HepG2 (cell line): ENCODE results near the gene AHNAK. TPM values are rescaled to one million over a fixed set of nuclear protein-coding genes. Genes with fewer than 3 reads are reported as not detected.

Experiments used
- CEBPG ChIP-seq: IDR thresholded peaks from 2 replicates; pipeline ENCODE4 v1.6.1; 2016
- ETV5 ChIP-seq: IDR thresholded peaks from 2 replicates; pipeline ENCODE4 v1.6.1; 2018; ENCODE audit warnings: missing biosample characterization, missing genetic modification reagents, inconsistent platforms, borderline replicate concordance
- HNRNPL ChIP-seq: fragments of 200-400 bp; formaldehyde crosslinking; IDR thresholded peaks from 2 replicates; pipeline ENCODE4 v1.6.1; 2017; ENCODE audit warnings: mild to moderate bottlenecking, low read depth, low read length
- KDM2A ChIP-seq: sonication (generic); formaldehyde crosslinking; IDR thresholded peaks from 2 replicates; pipeline ENCODE4 v1.4.0; 2020; ENCODE audit warnings: low read depth, missing genetic modification reagents, borderline replicate concordance
- KLF9 ChIP-seq: IDR thresholded peaks from 2 replicates; pipeline ENCODE4 v1.6.1; 2016; ENCODE audit warnings: low read depth
- MATR3 ChIP-seq: sonication (generic); formaldehyde crosslinking; IDR thresholded peaks from 2 replicates; pipeline ENCODE4 v1.4.0; 2020; ENCODE audit warnings: missing genetic modification reagents
- MAZ ChIP-seq, 2 experiments: sonication (generic) in 1 of 2; formaldehyde crosslinking in 1 of 2; IDR thresholded peaks; 2 replicates each; pipeline versions ENCODE4 v1.5.0 to v1.6.1; 2012 to 2020; ENCODE audit warnings: low read depth in 2 of 2, mild to moderate bottlenecking in 2 of 2, borderline replicate concordance in 1 of 2, improper control_type of control experiment in 1 of 2, low read length in 1 of 2, missing genetic modification reagents in 1 of 2, moderate library complexity in 1 of 2
- MEIS2 ChIP-seq: sonication (generic); formaldehyde crosslinking; IDR thresholded peaks from 2 replicates; pipeline ENCODE4 v1.9.0; 2021; ENCODE audit warnings: mild to moderate bottlenecking, missing genetic modification reagents
- MIER2 ChIP-seq: IDR thresholded peaks from 2 replicates; pipeline ENCODE4 v1.6.1; 2016; ENCODE audit warnings: missing biosample characterization, missing genetic modification reagents
- NONO ChIP-seq, 2 experiments: fragments of 450-650 bp in 1 of 2; sonication (generic) in 1 of 2; formaldehyde crosslinking in 1 of 2; IDR thresholded peaks in 1 of 2; conservative IDR thresholded peaks in 1 of 2; 2 replicates each; pipeline versions ENCODE4 v1.6.1 to v1.8.0; 2017 to 2022; ENCODE audit warnings: mild to moderate bottlenecking in 1 of 2, missing genetic modification reagents in 1 of 2, moderate library complexity in 1 of 2
- PTBP1 ChIP-seq: fragments of 200-400 bp; formaldehyde crosslinking; IDR thresholded peaks from 2 replicates; pipeline ENCODE4 v1.6.1; 2018; ENCODE audit warnings: low read length, low read depth; ENCODE audit not compliant: poor library complexity, severe bottlenecking
- REL ChIP-seq: sonication (generic); formaldehyde crosslinking; conservative IDR thresholded peaks from 2 replicates; pipeline ENCODE4 v1.8.0; 2022; ENCODE audit warnings: mild to moderate bottlenecking, missing genetic modification reagents, moderate library complexity
- RFX5 ChIP-seq: IDR thresholded peaks from 2 replicates; pipeline ENCODE4 v1.6.1; 2011; ENCODE audit warnings: low read depth, low read length, improper control_type of control experiment
- ZBTB20 ChIP-seq: sonication (generic); formaldehyde crosslinking; IDR thresholded peaks from 2 replicates; pipeline ENCODE4 v1.8.1; 2023; ENCODE audit warnings: missing genetic modification reagents, low read depth, mild to moderate bottlenecking, borderline replicate concordance
- ZFP82 ChIP-seq: sonication (generic); formaldehyde crosslinking; IDR thresholded peaks from 2 replicates; pipeline ENCODE4 v1.5.1; 2020; ENCODE audit warnings: mild to moderate bottlenecking, missing genetic modification reagents, borderline replicate concordance
- ZNF24 ChIP-seq: fragments of 450-650 bp; IDR thresholded peaks from 2 replicates; pipeline ENCODE4 v1.6.1; 2017; ENCODE audit warnings: antibody characterized with exemption, mild to moderate bottlenecking
- ZNF773 ChIP-seq: sonication (generic); formaldehyde crosslinking; IDR thresholded peaks from 2 replicates; pipeline ENCODE4 v1.4.0; 2020; ENCODE audit warnings: missing genetic modification reagents, borderline replicate concordance
- ZNF775 ChIP-seq: sonication (generic); formaldehyde crosslinking; IDR thresholded peaks from 2 replicates; pipeline ENCODE4 v1.4.0; 2020; ENCODE audit warnings: missing genetic modification reagents, mild to moderate bottlenecking, moderate library complexity, borderline replicate concordance
- ZNF841 ChIP-seq: sonication (generic); formaldehyde crosslinking; IDR thresholded peaks from 2 replicates; pipeline ENCODE4 v1.8.1; 2023; ENCODE audit warnings: missing genetic modification reagents, borderline replicate concordance
- polyA plus RNA-seq, 8 experiments: library from polyadenylated mRNA; depleted of rRNA in 3 of 8; stranded (reverse) in 7 of 8; unstranded in 1 of 8; fragments of >200 nt; fragmentation: Illumina TruSeq in 4 of 8; extraction: Trizol in 4 of 8; gene quantifications; 2 replicates each; pipeline versions ENCODE4 v1.2.1 to v1.2.3, GENCODE V29; 2011 to 2016; ENCODE audit warnings: low read depth in 4 of 8, missing spikeins in 1 of 8, mixed read lengths in 1 of 8; ENCODE audit not compliant: insufficient read depth in 1 of 8
- total RNA-seq, 5 experiments: library from RNA; depleted of rRNA; stranded (reverse); fragments of >200 nt; fragmentation: Illumina TruSeq; extraction: Trizol; gene quantifications; 2 replicates each; pipeline ENCODE4 v1.2.3, GENCODE V29; 2016; ENCODE audit warnings: low read depth in 1 of 5
- TF ChIP-seq, protein P1 (sequence below): sonication (generic); formaldehyde crosslinking; IDR thresholded peaks from 2 replicates; pipeline ENCODE4 v1.5.0; 2020; ENCODE audit warnings: mild to moderate bottlenecking, missing genetic modification reagents, borderline replicate concordance
- TF ChIP-seq, protein P2 (sequence below): sonication (generic); formaldehyde crosslinking; IDR thresholded peaks from 2 replicates; pipeline ENCODE4 v1.5.1; 2020; ENCODE audit warnings: missing genetic modification reagents, mild to moderate bottlenecking, borderline replicate concordance
- TF ChIP-seq, protein P3 (sequence below): sonication (generic); formaldehyde crosslinking; IDR thresholded peaks from 2 replicates; pipeline ENCODE4 v1.5.0; 2020; ENCODE audit warnings: mild to moderate bottlenecking, missing genetic modification reagents, borderline replicate concordance

The AHNAK gene
- total and polyA plus RNA-seq, 2 of the 13 experiments (the other 11 are each of a cell fraction or from before 2014, with no cell fraction given): 23.4 to 25.0 TPM

DNA sequence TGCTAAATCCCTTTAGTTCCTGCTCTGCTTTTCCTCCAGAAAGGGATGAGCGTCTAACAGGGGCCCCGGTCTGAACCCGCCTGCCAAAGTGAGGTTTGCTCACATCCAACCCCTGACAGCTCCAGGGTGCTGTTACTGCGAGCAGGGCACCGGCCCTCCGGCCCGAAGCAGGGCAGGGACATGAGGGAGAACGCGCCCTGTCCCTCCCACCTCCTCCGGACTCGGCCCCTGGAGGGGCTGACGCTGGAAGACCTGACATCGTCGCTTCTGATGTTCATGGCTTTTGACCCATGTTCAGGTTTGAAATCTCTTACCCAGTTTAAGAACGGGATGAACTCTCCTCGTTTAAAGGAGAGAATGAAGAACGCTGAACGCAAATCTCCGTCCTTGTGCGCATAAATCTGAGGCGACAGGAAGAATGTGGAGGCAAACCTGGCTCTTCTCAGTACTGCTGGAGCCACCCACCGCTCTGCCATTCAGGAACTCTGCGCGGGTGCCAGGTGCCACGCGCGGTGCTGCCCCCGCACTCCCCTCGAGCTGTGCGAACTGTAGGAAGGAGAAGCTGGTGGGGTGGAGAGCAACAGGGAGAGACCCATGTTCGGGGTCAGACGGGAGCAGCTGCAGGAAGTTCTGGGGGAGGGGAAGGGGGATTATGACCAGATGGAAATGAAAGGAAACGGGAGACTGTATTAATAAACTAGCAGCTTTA is 27.9 kb upstream of the AHNAK start (continued):
- TF ChIP-seq, protein P1, sequence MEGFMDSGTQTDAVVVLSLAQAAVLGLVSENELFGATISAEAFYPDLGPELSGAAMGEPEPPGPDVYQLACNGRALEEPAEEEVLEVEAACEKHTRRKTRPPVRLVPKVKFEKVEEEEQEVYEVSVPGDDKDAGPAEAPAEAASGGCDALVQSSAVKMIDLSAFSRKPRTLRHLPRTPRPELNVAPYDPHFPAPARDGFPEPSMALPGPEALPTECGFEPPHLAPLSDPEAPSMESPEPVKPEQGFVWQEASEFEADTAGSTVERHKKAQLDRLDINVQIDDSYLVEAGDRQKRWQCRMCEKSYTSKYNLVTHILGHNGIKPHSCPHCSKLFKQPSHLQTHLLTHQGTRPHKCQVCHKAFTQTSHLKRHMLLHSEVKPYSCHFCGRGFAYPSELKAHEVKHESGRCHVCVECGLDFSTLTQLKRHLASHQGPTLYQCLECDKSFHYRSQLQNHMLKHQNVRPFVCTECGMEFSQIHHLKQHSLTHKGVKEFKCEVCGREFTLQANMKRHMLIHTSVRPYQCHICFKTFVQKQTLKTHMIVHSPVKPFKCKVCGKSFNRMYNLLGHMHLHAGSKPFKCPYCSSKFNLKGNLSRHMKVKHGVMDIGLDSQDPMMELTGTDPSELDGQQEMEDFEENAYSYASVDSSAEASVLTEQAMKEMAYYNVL (CRISPR knock-in tag): 0 out of 2 replicates have a peak, but pooled peaks have one; percentile 11
- TF ChIP-seq RFX5 (no peak), ZNF773 (CRISPR knock-in tag) (0 out of 2 replicates have a peak, but pooled peaks have one; percentile 22), KDM2A (CRISPR knock-in tag) (peak; percentile 93), MAZ (IDR thresholded peaks at IDR 0.05; ENCODE audit: borderline replicate concordance, low read depth, low read length) (no peak), MAZ (CRISPR knock-in tag; IDR thresholded peaks at IDR 0.05; ENCODE audit: low read depth) (no peak), MATR3 (CRISPR knock-in tag) (no peak), MEIS2 (CRISPR knock-in tag) (no peak; the same call in 1 of the 2 replicates), ZBTB20 (CRISPR knock-in tag) (no peak), CEBPG (CRISPR knock-in tag) (no peak), HNRNPL (no peak), ZFP82 (CRISPR knock-in tag) (no peak), ETV5 (CRISPR knock-in tag) (no peak), REL (CRISPR knock-in tag) (no peak), KLF9 (CRISPR knock-in tag) (no peak), ZNF841 (no peak), ZNF775 (no peak), PTBP1 (no peak), ZNF24 (no peak), NONO (IDR thresholded peaks at IDR 0.05) (no peak), NONO (CRISPR knock-in tag; conservative IDR thresholded peaks at IDR 0.05) (no peak; the same call in none of the 2 replicates), MIER2 (CRISPR knock-in tag) (no peak)
- TF ChIP-seq, protein P2, sequence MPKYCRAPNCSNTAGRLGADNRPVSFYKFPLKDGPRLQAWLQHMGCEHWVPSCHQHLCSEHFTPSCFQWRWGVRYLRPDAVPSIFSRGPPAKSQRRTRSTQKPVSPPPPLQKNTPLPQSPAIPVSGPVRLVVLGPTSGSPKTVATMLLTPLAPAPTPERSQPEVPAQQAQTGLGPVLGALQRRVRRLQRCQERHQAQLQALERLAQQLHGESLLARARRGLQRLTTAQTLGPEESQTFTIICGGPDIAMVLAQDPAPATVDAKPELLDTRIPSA (CRISPR knock-in tag): no peak
- TF ChIP-seq, protein P3, sequence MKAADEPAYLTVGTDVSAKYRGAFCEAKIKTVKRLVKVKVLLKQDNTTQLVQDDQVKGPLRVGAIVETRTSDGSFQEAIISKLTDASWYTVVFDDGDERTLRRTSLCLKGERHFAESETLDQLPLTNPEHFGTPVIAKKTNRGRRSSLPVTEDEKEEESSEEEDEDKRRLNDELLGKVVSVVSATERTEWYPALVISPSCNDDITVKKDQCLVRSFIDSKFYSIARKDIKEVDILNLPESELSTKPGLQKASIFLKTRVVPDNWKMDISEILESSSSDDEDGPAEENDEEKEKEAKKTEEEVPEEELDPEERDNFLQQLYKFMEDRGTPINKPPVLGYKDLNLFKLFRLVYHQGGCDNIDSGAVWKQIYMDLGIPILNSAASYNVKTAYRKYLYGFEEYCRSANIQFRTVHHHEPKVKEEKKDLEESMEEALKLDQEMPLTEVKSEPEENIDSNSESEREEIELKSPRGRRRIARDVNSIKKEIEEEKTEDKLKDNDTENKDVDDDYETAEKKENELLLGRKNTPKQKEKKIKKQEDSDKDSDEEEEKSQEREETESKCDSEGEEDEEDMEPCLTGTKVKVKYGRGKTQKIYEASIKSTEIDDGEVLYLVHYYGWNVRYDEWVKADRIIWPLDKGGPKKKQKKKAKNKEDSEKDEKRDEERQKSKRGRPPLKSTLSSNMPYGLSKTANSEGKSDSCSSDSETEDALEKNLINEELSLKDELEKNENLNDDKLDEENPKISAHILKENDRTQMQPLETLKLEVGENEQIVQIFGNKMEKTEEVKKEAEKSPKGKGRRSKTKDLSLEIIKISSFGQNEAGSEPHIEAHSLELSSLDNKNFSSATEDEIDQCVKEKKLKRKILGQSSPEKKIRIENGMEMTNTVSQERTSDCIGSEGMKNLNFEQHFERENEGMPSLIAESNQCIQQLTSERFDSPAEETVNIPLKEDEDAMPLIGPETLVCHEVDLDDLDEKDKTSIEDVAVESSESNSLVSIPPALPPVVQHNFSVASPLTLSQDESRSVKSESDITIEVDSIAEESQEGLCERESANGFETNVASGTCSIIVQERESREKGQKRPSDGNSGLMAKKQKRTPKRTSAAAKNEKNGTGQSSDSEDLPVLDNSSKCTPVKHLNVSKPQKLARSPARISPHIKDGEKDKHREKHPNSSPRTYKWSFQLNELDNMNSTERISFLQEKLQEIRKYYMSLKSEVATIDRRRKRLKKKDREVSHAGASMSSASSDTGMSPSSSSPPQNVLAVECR: no peak; the same call in 1 of the 2 replicates
